Inflammatory macrophage (primary cell): ENCODE measurements around the gene CIDEA.

Experiments
- DNase-seq, 2 donors: peaks; one replicate each; pipeline ENCODE4 v3.0.0-alpha.2; 2020 to 2022

The CIDEA gene

DNA sequence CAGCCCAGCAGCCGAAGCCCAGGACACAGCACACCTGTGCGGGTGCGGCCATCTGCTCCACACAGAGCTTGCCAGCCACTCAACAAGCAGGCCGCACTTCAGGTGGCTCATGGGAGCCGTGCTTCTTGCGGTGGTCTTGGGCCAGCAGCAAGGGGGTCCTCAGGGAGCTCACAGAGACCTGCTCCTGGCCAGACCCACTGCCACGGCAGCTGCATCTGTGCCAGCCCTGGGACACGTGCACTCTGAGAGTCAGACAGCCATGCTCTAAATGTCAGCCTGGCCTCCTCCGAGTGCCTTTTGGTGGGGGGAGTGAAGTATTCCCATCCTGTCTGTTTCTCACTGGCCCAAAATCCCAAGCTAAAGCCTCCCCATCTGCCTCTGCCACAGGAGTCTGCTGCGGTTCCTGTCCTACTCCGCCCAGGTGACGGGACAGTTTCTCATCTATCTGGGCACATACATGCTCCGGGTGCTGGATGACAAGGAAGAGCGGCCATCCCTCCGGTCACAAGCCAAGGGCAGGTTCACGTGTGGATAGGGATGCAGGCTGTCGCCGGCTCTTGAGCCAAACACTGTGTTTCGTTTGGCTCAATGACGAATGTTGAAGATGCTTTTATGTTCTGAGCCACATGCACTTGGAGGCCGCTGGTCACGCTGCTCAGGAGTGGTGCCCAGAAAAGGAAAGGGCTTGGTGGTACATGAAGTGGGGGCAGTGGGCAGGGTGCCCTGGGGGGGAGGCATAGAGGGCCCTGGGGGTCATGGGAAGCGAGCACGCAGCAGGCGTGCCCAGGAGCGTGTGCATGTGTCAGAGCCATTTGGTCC, 22.8 kb downstream of the CIDEA start:
- DNase-seq, result no peak

DNA sequence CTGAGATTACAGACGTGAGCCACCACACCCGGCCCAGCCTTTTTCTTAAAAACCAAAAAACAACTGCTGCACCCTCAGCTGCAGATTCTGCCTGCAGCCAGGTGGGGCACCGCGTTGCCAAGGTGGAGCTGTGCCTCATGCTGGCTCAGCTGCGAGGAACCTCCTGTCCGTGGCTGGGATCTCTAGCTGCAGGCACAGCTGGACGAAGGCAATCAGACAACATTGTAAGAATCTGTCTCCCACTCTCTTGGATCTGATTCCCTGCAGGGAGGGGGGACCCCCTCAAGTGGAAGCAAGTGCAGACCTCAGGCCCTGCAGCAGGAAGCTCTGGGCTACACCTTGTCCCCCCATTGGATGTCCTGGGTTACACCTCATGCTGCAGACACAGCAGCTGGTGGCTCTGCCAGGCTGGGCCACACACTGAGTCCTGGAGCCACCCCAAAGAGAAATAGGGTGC, 24.1 kb downstream of the CIDEA start:
- no peak for DNase-seq

DNA sequence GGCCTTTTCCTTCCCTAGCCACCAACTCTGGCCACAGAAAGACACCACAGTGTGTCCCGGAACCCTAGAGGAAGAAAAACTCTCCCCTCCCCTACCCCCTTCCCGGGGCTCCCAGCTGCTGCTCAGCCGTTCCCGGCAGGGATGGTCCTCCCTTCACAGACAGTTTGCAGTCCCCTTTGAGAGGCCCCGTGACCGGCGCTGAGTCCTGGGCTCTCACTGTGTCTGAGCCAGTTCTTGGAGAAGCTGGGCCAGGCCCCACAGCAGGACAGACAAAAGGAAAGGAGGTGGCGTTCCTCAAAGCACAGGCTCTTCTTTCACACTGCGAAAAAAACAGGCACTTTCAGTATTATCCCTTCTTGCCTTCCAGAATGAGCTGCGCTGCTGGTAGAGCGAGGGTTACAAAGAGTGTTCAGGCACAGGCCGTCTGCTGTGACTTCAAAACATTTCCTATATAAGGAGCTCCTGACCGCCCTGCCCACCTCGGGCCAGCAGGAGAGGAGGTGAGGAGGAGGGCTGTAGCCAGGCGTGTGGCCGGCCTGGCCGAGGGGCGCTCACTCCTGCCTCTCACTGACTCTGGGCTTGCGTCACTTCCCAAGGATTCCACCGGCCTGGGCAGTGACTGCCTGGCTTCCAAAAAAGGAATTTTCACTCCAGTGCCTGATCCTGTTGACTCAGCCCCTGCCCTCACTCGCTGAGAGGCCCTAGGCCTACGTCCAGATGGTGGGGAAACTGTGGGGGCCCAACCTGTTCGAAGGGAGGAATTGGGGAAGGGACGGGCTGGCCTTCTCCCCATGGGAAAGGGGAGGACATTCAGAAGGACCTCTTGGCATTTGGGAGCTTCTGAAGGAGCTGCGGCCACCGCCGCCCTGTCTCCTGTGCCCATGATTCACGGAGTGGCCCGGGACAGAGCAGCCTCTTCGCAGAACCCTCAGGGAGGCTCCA, 24.9 kb downstream of the CIDEA start:
- no peak for DNase-seq

DNA sequence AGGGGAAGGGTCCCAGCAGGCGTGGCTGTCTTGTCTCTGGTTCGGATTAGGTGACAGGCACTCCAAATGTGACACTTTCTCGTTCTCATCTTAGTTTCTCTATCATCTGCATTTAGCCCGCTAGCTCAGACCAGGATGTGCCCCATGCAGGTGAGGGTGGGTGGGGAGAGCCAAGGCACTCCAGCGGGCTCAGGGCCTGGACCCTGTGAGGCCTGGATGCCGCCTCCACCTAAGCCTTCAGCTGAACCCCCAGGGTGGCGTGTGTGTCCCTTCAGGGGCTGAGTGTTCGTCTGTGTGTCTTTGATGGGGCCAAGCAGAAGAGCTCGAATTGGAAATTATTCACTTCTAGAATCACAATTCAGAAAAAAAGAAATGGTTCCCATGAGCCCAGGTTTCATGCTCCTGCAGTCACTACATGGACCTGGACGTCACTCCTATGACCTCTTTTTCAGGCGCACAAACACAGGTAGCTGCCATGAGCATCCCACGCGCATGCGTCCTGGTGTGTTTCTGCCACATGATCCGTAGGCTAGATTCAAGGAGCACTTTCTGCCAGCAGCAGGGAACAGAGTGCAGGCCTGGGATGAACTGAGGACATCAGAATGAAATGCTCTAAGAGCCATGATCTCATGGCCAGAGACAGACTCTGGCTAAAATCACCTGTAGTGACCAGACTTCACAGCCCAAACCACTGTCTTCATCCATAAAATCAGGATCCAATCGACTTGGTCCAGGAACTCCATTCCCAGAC, 25.8 kb downstream of the CIDEA start:
- DNase-seq, result no peak

- DNase-seq, result no peak
Observed at GRCh38 chr18:12281861-12282260, 27.7 kb downstream of the CIDEA start.

DNA sequence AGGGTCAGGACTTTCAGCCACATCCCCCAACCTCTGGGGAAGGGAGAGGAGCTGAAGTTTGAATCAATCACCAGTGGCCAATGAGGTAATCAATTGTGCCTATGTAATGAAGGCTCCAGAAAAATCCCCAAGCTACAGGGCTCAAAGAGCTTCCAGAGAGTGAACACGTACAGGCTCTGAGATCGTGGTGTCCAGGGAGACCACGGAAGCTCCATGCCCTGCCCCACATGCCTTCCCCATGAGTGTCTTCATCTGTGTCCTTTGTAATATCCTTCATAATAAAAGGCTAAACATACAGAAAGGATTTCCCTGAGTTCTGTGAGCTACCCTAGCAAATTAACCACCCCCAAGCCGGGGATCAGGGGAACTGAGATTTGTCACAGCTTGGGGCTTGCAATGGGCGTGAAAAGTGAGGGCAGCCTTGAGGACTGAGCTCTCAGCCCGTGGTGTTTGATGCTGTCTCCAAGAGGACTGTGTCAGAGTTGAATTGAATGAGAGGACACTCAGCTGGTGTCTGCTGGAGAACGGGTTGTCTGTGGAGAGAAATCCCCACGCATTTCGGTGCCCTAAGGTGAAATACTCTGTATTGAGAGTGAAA, 28.4 kb downstream of the CIDEA start:
- DNase-seq, result no peak

GRCh38 chr18:12283256-12283655, 29.1 kb downstream of the CIDEA start:
- DNase-seq, result no peak

DNA sequence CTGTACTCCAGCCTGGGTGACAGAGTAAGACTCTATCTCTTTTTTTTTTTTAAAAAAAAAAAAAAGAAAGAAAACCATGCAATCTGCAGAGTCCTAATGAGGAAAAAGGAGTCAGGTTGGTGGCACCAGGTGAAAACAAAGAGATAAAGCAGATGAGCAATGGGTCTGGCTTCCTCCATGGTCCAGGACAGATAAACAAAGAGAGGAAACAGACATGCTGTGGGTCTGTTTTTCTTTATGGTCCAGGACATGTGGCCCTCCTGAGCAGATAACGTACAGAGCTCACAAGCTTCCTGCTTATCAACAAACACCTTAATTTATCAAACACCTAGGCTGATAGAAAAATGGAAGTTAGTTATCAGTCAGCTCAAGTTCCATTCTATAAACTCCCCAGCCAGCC, 29.5 kb downstream of the CIDEA start:
- DNase-seq, result no peak

DNA sequence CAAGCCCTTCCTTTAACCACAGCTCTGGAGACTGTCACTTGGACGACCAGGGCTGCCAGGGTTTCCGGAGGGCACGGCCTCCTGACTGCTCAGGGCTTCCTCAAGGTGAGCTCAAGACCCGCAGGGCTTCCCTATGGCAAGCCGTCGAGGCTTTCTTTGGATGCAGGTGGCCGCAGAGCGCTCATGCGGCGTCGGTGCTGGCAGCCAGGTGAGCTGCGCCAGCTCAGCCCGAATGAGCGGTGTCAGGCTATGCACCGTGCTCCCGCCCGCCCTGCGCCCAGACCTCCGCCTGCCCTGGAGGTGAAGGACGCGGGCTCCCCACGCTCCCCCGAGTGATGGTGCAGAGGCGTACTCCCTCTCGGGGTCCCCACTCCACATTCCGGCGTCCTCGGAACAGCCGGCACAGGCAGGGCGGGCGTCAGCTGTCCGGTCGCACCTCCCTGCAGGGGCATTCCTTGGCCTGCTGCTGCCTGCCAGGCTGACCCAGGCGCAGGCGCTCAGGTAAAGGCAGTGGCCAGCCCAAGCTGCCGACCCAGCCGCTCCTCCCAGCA, 33.0 kb downstream of the CIDEA start:
- DNase-seq, result no peak

- peak; percentile 7 to 42 for DNase-seq
Observed at GRCh38 chr18:12287684-12288402, 33.7 kb downstream of the CIDEA start.

- no peak for DNase-seq
Observed at GRCh38 chr18:12288403-12288755, 34.2 kb downstream of the CIDEA start.

DNA sequence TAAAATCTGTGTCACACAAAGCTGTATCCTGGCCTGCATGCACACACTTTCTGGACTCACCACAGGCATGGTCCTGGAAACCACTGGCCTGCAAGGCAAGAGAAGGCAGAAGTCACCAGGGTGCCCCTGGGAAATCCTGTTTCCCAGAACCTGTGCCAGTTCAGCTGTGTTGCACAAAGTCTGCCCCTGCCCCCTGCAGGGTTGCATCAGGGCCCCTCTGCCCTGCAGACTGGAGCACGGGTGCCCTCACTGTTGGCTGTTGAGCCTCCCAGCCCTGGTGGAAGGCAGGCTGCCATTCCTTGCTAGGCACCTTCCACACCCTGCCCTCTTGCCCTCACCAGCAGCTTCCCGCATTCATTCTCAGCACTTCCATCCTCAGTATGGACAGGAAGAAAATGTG, 35.9 kb downstream of the CIDEA start:
- DNase-seq, result no peak

DNA sequence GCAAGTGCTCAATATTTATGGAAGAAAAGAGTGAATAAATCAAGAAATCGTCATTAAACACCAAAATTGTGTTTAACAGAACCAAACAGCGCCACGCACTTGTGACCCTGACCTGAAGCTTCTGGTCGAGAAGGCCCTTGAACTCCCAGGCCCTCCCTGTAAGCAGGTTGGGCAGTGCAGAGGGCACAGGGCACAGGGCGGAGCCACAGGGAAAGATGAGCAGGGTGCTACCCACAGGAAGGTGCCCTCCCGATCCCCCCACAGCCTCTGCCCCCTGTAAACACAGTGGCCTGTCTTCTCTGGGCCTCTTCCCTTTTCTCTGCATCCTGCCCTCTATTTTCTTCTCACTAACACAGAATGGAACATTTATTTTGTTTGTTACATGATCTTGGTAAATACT, 37.0 kb downstream of the CIDEA start:
- no peak for DNase-seq

DNA sequence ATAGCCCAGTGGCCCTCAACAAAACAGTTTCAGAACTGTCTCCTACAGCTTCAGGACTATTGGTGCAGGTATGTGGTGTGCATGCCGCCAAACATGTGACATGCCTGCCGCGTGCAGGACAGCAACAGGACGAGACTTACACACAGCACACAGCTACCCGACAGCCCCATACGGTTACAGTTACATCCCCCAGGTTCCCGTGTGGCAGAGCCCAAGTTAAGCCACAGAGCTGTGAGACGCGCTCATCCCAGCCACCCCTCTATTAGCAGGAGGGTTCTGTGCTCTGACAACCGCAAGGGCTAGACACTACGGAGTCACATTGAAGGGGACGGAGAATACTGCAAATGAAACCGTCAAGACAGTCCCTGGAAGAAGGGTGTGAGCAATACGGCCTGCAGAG, 37.5 kb downstream of the CIDEA start:
- no peak for DNase-seq

DNA sequence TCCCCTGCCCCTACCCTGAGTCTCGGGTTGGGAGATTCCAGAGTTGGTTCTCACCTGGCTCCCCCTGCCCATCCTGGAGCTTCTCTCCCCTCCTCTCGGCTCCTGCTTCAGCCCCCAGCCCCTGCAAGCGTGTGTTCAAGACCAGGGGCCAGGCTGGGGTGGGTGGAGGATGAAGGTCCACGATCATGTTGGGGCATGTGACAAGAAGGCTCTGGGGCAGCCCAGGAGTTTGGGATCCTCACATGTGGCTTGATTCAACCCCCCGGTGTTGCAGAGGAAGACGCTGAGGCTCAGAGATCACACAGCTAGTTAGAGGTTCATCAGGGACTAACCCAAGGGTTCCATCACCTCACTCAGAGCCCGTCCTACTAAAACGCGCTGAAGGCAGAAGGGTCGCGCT, 39.7 kb downstream of the CIDEA start:
- DNase-seq, result no peak

DNA sequence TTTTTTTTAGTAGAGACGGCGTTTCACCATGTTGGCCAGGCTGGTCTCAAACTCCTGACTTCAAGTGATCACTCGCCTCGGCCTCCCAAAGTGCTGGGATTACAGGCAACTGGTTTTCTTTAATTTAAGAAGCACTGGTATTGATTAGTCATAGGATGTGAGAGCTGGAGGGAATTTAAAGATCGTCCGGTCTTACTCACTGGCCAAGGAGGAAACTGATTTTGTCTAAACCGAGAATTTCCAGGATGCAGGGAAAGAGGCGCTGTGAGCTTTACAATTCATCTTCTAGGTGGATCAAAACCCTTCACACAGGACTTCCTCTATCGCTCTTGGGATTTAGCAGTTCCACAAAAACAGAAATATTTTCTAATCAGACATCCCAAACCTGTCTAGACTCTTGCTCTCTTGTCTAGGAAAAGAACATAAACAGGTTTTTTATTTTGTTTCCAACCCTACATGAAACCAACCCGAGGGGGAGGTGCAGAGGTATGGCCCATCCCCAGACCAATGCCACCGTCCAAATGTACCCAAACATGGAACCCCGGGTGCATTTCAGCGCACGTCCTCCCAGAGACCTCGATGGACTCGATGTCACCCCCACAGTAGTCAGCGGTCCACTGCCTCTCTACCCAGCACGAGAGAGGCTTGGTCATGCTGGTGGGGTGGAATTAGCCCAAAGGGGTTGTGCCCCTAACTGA, 41.4 kb downstream of the CIDEA start:
- no peak for DNase-seq

DNA sequence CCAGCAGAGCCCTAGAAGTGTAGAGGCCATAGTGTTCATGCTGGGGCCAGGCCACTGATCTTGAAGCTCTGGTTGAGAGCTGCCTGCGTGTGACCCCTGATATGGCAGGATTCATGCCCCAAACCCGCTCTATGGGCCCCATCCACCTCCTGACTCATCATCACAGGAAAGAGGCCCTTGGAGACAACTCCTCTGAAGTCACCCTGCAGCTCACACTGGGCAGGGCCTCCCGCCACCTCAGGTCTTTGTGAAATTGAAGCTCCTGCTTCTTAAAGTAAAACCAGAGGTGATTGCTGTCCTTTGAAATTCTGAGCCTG, 41.9 kb downstream of the CIDEA start:
- no peak for DNase-seq

GRCh38 chr18:12296457-12296856, 42.3 kb downstream of the CIDEA start:
- no peak for DNase-seq

DNA sequence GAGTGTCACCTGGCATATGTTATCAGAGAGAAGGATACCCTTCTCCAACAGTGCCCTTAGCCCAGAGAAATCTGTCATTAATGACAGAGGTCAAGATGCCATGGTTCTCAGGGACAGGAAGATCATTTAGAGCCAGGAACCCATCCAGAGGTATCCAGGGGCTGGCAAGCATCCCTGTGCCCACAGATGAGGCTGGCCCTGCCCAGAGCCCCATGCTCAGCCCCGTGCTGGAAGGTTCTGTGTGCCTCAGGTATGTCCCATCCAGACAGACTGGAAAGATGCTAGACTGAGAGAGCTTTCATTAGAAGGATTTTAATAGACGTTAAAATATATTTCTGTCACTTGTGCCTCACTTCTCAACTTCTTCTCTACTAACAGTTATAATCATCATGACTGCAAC, 45.7 kb downstream of the CIDEA start:
- no peak for DNase-seq

DNA sequence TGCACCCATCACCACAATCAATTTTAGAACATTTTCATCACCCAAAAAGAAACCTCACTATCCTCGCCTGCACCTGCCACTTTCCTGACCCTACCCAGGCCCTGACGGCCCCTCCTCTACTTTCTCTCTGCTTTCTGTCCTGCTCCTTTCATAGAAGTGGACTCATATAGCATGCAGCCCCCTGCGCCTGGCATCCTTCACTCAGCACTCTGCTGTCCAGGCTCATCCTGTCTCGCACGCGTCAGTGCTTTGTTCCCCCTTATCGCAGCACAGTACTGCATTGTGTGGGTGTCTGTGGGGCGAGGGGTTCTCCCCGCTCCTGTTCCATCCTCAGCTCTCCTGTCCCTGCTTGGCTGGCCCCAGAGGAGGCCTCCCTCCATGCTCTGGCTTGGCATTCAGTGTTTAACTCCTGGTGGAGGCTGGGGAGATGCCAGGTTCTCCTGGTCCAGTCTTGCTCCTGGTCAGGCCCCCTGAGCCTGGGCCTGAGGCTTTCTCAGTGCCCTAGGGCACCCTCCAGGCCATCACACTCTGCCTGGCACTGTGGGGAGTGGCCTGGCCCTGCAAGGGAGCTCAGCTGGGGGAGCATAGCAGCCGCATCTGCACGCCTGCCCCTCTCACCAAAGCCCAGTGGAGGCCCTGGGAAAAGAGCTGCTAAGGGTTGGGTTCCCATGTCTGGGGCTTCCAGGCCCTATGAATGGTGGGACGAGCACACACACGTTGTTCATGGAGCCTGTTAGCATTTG, 47.3 kb downstream of the CIDEA start:
- DNase-seq, result no peak
